Ovary (tissue), 9 donors: Measurements from ENCODE around the gene FKBP1C. TPM values are rescaled to one million over a fixed set of nuclear protein-coding genes. Genes with fewer than 3 reads are reported as not detected.

Source experiments
- DNase-seq, 5 donors: peaks; one replicate each; pipeline ENCODE4 v3.0.0-alpha.2; 2019 to 2020
- H3K27ac ChIP-seq, 2 donors: fragments of 200-600 bp; one replicate each; pipeline versions ENCODE4 v1.5.1 to v1.8.0; 2019 to 2022
- H3K27me3 ChIP-seq: fragments of 200-600 bp; one replicate; pipeline ENCODE4 v1.8.0; 2022
- H3K36me3 ChIP-seq: fragments of 200-600 bp; sonication (generic); one replicate; pipeline ENCODE4 v1.5.1; 2019
- H3K4me1 ChIP-seq: one replicate; pipeline ENCODE4 v1.8.1; 2013; ENCODE audit warnings: mild to moderate bottlenecking, moderate library complexity; ENCODE audit not compliant: insufficient read depth
- H3K4me3 ChIP-seq: fragments of 200-600 bp; sonication (generic); one replicate; pipeline ENCODE4 v1.5.1; 2017
- H3K9me3 ChIP-seq, 2 donors: fragments of 200-600 bp in 1 of 2; sonication (generic) in 1 of 2; one replicate each; pipeline versions ENCODE4 v1.5.1 to v1.8.1; 2013 to 2019; ENCODE audit warnings: mild to moderate bottlenecking in 1 of 2, moderate library complexity in 1 of 2
- EP300 ChIP-seq: sonication (generic); formaldehyde crosslinking; IDR thresholded peaks from one replicate; pipeline ENCODE4 v1.6.1; 2017; ENCODE audit warnings: antibody characterized with exemption
- POLR2A ChIP-seq: fragments of 450-650 bp; IDR thresholded peaks from one replicate; pipeline ENCODE4 v1.6.1; 2017; ENCODE audit warnings: antibody characterized with exemption, mild to moderate bottlenecking, moderate library complexity
- WGBS, 3 donors: extraction: QIAGEN DNeasy Blood & Tissue Kit in 1 of 3; methylation state at CpG; one replicate each; pipeline versions ENCODE4 v1.1.5 to v1.1.7; 2013 to 2017; 5-methylcytosine and 5-hydroxymethylcytosine counted together
- intact Hi-C, 4 donors: fragments of 100-400 bp; cut with DNase I; formaldehyde crosslinking; loops; one replicate each; pipeline versions ENCODE4 v1.11.0 to v1.15.1; 2022 to 2023
- polyA plus RNA-seq, 2 donors: library from polyadenylated mRNA; stranded (reverse); fragments of 200-250 nt in 1 of 2; fragments of 350-450 nt in 1 of 2; fragmentation: Illumina TruSeq in 1 of 2; extraction: RNeasy Lipid Tissue Mini Kit (QIAGEN cat#74804) in 1 of 2; gene quantifications; one replicate each; pipeline ENCODE4 v1.2.3, GENCODE V29; 2013 to 2014
- total RNA-seq, 7 donors: library from RNA; depleted of rRNA in 2 of 7; stranded (reverse); fragments of >200 nt in 2 of 7; fragmentation: NEBNext Ultra II Directional in 3 of 7; extraction: Animal tissue kit (Norgen Biotek cat#: 25700) in 3 of 7; gene quantifications; one replicate each; pipeline versions ENCODE4 v1.1.0 to v1.2.4, GENCODE V29; 2016 to 2023
- TF ChIP-seq, protein P1 (sequence below), 3 donors: fragments of 450-650 bp in 2 of 3; fragments of 200-600 bp in 1 of 3; IDR thresholded peaks; one replicate each; pipeline versions ENCODE4 v1.5.1 to v1.8.0; 2016 to 2022; ENCODE audit warnings: antibody characterized with exemption in 3 of 3, mild to moderate bottlenecking in 1 of 3
- donor health status: DM: no; HTN: no; CAD: no; lungs with moderate emphysema.
- donor health status: DM: no; HTN: no; CAD: no.
- donor health status: Bipolar disorder and iron deficiency.
- donor health status: DM: yes; HTN: yes; CAD: no.
- donor health status: DM: no; HTN: no; CAD: no.
- donor health status: DM: yes; HTN: yes; CAD: no.

FKBP1C gene
- total and polyA plus RNA-seq, 9 donors: 0.31 to 1.2 (median 0.99) TPM; not detected in 4

DNA sequence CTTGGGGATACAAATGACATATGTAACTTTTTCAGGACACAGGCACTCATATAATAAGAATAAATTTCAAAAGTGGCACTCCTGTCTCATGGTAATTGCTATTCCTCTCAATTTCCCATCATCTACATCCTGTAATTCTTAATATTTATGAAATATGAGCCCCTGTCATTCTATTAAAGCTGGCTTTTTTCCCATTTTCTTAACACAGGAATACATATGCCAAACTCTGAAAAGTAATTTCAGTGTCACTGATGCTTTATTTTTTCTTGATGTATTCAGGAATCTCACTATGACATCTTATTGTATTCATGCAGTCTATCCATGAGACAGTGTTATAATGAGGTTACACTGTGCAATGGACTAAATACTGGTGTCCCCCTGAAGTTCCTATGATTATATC, 24.3 kb upstream of the FKBP1C start:
- intact Hi-C loops: no loop called here
- Histone ChIP-seq H3K9me3 (no peaks in the 10 kb centered on the region), H3K36me3 (no peaks in the 10 kb centered on the region), H3K27me3 (no peaks in the 10 kb centered on the region), H3K4me1 (no peaks in the 10 kb centered on the region), H3K27ac (no peak overlapping the region), H3K4me3 (no peak overlapping the region)
- DNase-seq: no peak
- TF ChIP-seq POLR2A (no peak), EP300 (no peak)
- TF ChIP-seq, protein P1, sequence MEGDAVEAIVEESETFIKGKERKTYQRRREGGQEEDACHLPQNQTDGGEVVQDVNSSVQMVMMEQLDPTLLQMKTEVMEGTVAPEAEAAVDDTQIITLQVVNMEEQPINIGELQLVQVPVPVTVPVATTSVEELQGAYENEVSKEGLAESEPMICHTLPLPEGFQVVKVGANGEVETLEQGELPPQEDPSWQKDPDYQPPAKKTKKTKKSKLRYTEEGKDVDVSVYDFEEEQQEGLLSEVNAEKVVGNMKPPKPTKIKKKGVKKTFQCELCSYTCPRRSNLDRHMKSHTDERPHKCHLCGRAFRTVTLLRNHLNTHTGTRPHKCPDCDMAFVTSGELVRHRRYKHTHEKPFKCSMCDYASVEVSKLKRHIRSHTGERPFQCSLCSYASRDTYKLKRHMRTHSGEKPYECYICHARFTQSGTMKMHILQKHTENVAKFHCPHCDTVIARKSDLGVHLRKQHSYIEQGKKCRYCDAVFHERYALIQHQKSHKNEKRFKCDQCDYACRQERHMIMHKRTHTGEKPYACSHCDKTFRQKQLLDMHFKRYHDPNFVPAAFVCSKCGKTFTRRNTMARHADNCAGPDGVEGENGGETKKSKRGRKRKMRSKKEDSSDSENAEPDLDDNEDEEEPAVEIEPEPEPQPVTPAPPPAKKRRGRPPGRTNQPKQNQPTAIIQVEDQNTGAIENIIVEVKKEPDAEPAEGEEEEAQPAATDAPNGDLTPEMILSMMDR (IDR thresholded peaks at IDR 0.05): no peak

DNA sequence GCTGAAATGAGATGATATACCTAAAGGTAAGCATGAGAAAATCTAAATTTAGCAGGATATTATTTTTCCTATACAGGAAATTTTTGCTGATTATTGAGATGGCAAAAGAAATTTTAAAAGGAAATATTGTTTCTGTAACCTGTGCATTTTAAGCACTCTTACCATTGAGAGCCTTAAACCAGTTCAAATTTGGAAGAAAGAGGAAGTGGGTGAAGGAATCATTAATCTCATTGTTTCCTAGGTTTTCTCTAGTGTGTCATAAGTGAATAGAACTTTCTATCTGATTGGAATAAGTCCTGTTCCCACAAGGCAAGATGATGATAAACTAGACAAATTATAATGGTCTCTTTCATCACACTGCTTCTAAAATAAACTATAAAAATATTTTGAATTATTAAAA, 22.4 kb upstream of the FKBP1C start:
- intact Hi-C loops: no loop called here
- no peaks in the 10 kb centered on the region for H3K9me3 ChIP-seq
- no peak overlapping the region for H3K4me3 ChIP-seq
- no peak for DNase-seq
- H3K36me3 ChIP-seq: no peaks in the 10 kb centered on the region
- H3K4me1 ChIP-seq: no peaks in the 10 kb centered on the region
- TF ChIP-seq, protein P1 (IDR thresholded peaks at IDR 0.05): no peak
- TF ChIP-seq POLR2A (no peak), EP300 (no peak)
- no peak overlapping the region for H3K27ac ChIP-seq
- no peaks in the 10 kb centered on the region for H3K27me3 ChIP-seq

DNA sequence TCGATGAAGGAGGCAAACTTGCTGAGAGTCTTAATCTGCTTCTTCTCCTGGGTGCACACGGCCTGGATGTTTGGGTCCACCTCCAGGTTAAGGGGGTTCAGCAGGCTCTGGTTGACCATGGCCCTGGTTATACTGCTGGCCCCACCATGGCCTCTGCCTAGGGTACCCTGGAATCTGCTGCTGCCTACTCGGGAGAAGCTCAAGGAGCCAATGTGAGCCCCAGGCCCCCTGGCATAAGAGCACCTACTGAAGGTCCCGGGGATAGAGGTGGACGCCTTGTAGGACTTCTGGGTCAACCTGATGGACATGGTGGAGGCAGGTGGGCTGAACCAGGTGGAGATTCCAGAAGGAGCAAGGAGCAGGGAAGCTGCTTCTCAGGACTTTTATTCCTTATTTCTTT, 17.9 kb upstream of the FKBP1C start:
- Histone ChIP-seq H3K27me3 (no peaks in the 10 kb centered on the region), H3K4me1 (no peaks in the 10 kb centered on the region), H3K36me3 (no peaks in the 10 kb centered on the region), H3K27ac (no peak overlapping the region), H3K4me3 (no peak overlapping the region), H3K9me3 (no peaks in the 10 kb centered on the region)
- WGBS, 3 donors: 78 to 83% (median 81%) methylated on average over 5 of the region's 5 CpGs
- TF ChIP-seq, protein P1 (IDR thresholded peaks at IDR 0.05): no peak
- TF ChIP-seq EP300: no peak
- no peak for TF ChIP-seq POLR2A
- DNase-seq: no peak
- intact Hi-C loops: no loop called here

DNA sequence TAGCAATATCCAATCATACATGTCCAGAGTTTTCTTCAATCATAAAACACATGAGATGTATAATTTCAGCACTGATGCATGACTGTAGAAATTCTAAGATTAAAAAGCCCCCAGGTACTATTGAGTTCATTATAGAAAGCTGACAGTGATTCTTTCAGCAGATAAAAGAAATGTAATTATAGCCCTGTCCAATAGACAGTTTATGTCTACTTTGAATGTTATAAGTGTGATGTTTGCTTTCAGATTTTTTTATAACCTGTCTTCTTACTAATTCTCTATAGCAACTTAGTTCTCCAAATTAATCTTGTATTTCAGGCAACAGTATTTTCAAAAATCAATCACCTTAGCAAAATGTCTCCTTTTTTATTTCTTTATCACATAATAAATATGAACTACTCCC, 13.5 kb upstream of the FKBP1C start:
- Histone ChIP-seq H3K9me3 (no peaks in the 10 kb centered on the region), H3K36me3 (no peaks in the 10 kb centered on the region), H3K27ac (no peak overlapping the region), H3K4me1 (no peaks in the 10 kb centered on the region), H3K4me3 (no peak overlapping the region), H3K27me3 (no peaks in the 10 kb centered on the region)
- DNase-seq: no peak
- intact Hi-C loops: no loop called here
- TF ChIP-seq, protein P1 (IDR thresholded peaks at IDR 0.05): no peak
- TF ChIP-seq EP300 (no peak), POLR2A (no peak)

DNA sequence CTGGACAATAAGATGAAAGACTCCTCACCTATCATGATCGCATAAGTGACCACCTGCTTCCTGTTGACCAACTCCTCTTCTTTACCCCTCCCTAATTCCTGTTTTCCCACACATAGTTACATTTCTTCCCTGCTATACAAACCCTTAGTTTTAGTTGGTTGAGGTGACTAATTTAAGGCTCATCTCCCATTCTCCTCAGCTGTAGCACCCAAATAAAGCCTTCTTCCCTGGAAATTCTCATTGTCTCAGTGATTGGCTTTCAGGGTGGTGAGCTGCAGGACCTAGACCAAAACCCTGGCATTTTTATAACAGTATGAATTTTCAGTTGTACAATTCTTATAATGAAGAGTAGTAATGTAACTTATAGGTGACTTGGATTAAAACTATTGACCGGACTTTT, 2.1 kb downstream of the FKBP1C start:
- DNase-seq: no peak
- Histone ChIP-seq H3K4me1 (no peaks in the 10 kb centered on the region), H3K36me3 (no peaks in the 10 kb centered on the region), H3K9me3 (no peaks in the 10 kb centered on the region), H3K27ac (no peak overlapping the region), H3K4me3 (no peak overlapping the region), H3K27me3 (no peaks in the 10 kb centered on the region)
- intact Hi-C loops: no loop called here
- TF ChIP-seq, protein P1 (IDR thresholded peaks at IDR 0.05): no peak
- TF ChIP-seq POLR2A: no peak
- TF ChIP-seq EP300: no peak
- WGBS, 3 donors: 94 to 98% (median 98%) methylated on average over 2 of the region's 2 CpGs
